ENCODE measurements around the gene FOSL2.

DNA sequence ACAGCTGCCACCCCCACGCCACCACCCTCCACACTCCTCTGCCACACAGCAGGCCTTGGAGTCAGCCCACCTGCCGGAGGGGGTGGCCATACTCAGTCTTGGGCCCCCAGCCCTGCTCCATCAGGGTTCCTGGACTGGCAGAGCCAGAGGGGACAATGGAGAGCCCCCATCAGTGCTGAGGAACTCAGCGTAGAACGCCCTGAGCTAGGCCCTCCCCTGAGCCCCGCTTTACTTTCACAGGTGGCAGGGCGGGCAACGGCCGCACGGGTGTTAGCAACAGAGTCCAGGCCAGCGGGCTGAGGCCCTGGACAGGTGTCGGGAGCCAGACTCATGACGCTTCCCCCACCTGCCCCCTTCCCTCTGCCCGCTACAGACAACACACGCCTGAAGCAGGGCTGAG is 47.1 kb downstream of the FOSL2 start:
- TF ChIP-seq, protein P1, sequence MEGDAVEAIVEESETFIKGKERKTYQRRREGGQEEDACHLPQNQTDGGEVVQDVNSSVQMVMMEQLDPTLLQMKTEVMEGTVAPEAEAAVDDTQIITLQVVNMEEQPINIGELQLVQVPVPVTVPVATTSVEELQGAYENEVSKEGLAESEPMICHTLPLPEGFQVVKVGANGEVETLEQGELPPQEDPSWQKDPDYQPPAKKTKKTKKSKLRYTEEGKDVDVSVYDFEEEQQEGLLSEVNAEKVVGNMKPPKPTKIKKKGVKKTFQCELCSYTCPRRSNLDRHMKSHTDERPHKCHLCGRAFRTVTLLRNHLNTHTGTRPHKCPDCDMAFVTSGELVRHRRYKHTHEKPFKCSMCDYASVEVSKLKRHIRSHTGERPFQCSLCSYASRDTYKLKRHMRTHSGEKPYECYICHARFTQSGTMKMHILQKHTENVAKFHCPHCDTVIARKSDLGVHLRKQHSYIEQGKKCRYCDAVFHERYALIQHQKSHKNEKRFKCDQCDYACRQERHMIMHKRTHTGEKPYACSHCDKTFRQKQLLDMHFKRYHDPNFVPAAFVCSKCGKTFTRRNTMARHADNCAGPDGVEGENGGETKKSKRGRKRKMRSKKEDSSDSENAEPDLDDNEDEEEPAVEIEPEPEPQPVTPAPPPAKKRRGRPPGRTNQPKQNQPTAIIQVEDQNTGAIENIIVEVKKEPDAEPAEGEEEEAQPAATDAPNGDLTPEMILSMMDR (conservative IDR thresholded peaks at IDR 0.05; ENCODE audit: low read length), result no peak
- TF ChIP-seq EZH2phosphoT487 (IDR thresholded peaks at IDR 0.05; ENCODE audit: borderline replicate concordance), result no peak

All from Loucy (cell line).